HUES6 (cell line): ENCODE measurements around the gene TTC6.

Source experiments
- H3K27ac ChIP-seq: 2 replicates; pipeline ENCODE4 v1.7.0; 2013; ENCODE audit warnings: low read depth, mild to moderate bottlenecking, low read length, inconsistent platforms
- H3K27me3 ChIP-seq: 2 replicates; pipeline ENCODE4 v1.6.1; 2013; ENCODE audit warnings: low read length; ENCODE audit not compliant: control insufficient read depth, insufficient read depth
- H3K36me3 ChIP-seq: 2 replicates; pipeline ENCODE4 v1.6.1; 2013; ENCODE audit warnings: low read length; ENCODE audit not compliant: control insufficient read depth, insufficient read depth
- H3K4me1 ChIP-seq: 2 replicates; pipeline ENCODE4 v1.6.1; 2013; ENCODE audit warnings: low read length; ENCODE audit not compliant: control insufficient read depth, insufficient read depth
- H3K4me3 ChIP-seq: 2 replicates; pipeline ENCODE4 v1.5.1; 2013; ENCODE audit warnings: low read depth, low read length
- H3K9ac ChIP-seq: one replicate; pipeline ENCODE4 v1.6.1; 2013; ENCODE audit warnings: mild to moderate bottlenecking, low read length
- H3K9me3 ChIP-seq: 2 replicates; pipeline ENCODE4 v1.6.1; 2013; ENCODE audit warnings: low read depth, low read length; ENCODE audit not compliant: control insufficient read depth, insufficient read depth

Gene TTC6

GRCh38 chr14:37599507-37600368 lies 4.3 kb downstream of the TTC6 start:
- H3K9ac ChIP-seq, result peak overlapping the region; percentile 9
- no peaks in the 10 kb centered on the region for H3K36me3 ChIP-seq
- H3K4me1 ChIP-seq, result peaks cover 16% of the 10 kb centered on the region
- no peak overlapping the region for H3K27ac ChIP-seq
- H3K4me3 ChIP-seq, result peak overlapping the region; percentile 55
- H3K9me3 ChIP-seq, result no peaks in the 10 kb centered on the region
- peaks cover 100% of the 10 kb centered on the region for H3K27me3 ChIP-seq

- no peaks in the 10 kb centered on the region for H3K9me3 ChIP-seq
- peaks cover 100% of the 10 kb centered on the region for H3K27me3 ChIP-seq
- no peak overlapping the region for H3K4me3 ChIP-seq
- H3K27ac ChIP-seq, result no peak overlapping the region
- no peaks in the 10 kb centered on the region for H3K36me3 ChIP-seq
- H3K9ac ChIP-seq, result no peak overlapping the region
- peaks cover 16% of the 10 kb centered on the region for H3K4me1 ChIP-seq
These were observed 5.7 kb downstream of the TTC6 start for GRCh38 chr14:37600880-37601741.

GRCh38 chr14:37601865-37602264 lies 6.4 kb downstream of the TTC6 start:
- peaks cover 100% of the 10 kb centered on the region for H3K27me3 ChIP-seq

GRCh38 chr14:37602605-37603453 lies 7.4 kb downstream of the TTC6 start:
- H3K9ac ChIP-seq, result no peak overlapping the region
- H3K27me3 ChIP-seq, result peaks cover 100% of the 10 kb centered on the region
- H3K4me1 ChIP-seq, result peaks cover 14% of the 10 kb centered on the region
- no peak overlapping the region for H3K27ac ChIP-seq
- H3K4me3 ChIP-seq, result no peak overlapping the region
- H3K36me3 ChIP-seq, result no peaks in the 10 kb centered on the region
- H3K9me3 ChIP-seq, result no peaks in the 10 kb centered on the region

More at GRCh38 chr14:37601865-37602264, 6.4 kb downstream of the TTC6 start:
- H3K27ac ChIP-seq, result no peak overlapping the region
- H3K36me3 ChIP-seq, result no peaks in the 10 kb centered on the region
- H3K9me3 ChIP-seq, result no peaks in the 10 kb centered on the region
- no peak overlapping the region for H3K4me3 ChIP-seq
- no peak overlapping the region for H3K9ac ChIP-seq
- H3K4me1 ChIP-seq, result peaks cover 16% of the 10 kb centered on the region

GRCh38 chr14:37603688-37604251 lies 8.3 kb downstream of the TTC6 start:
- Histone ChIP-seq H3K9ac (no peak overlapping the region), H3K4me1 (peaks cover 7% of the 10 kb centered on the region), H3K36me3 (no peaks in the 10 kb centered on the region), H3K27me3 (peaks cover 100% of the 10 kb centered on the region), H3K27ac (no peak overlapping the region), H3K4me3 (no peak overlapping the region), H3K9me3 (no peaks in the 10 kb centered on the region)

- H3K36me3 ChIP-seq, result no peaks in the 10 kb centered on the region
- no peak overlapping the region for H3K27ac ChIP-seq
- no peak overlapping the region for H3K9ac ChIP-seq
- peaks cover 100% of the 10 kb centered on the region for H3K27me3 ChIP-seq
- H3K4me3 ChIP-seq, result no peak overlapping the region
- no peaks in the 10 kb centered on the region for H3K4me1 ChIP-seq
- no peaks in the 10 kb centered on the region for H3K9me3 ChIP-seq
These were observed 11.2 kb downstream of the TTC6 start for GRCh38 chr14:37606678-37607077.

GRCh38 chr14:37608649-37609048 lies 13.2 kb downstream of the TTC6 start:
- no peak overlapping the region for H3K27ac ChIP-seq

GRCh38 chr14:37610945-37611523 lies 15.6 kb downstream of the TTC6 start:
- Histone ChIP-seq H3K27me3 (peaks cover 65% of the 10 kb centered on the region), H3K36me3 (no peaks in the 10 kb centered on the region), H3K4me3 (peak overlapping the region; percentile 44; the same call in 1 of the 2 replicates), H3K9ac (no peak overlapping the region), H3K27ac (no peak overlapping the region), H3K9me3 (peaks cover 10% of the 10 kb centered on the region; the same call in 1 of the 2 replicates), H3K4me1 (no peaks in the 10 kb centered on the region)

More at GRCh38 chr14:37608649-37609048, 13.2 kb downstream of the TTC6 start:
- Histone ChIP-seq H3K4me1 (no peaks in the 10 kb centered on the region), H3K27me3 (peaks cover 89% of the 10 kb centered on the region), H3K9ac (no peak overlapping the region), H3K4me3 (no peak overlapping the region), H3K36me3 (no peaks in the 10 kb centered on the region), H3K9me3 (no peaks in the 10 kb centered on the region)

GRCh38 chr14:37615582-37616289 lies 20.3 kb downstream of the TTC6 start:
- no peak overlapping the region for H3K9ac ChIP-seq
- H3K27ac ChIP-seq, result no peak overlapping the region
- H3K9me3 ChIP-seq, result peaks cover 15% of the 10 kb centered on the region; the same call in 1 of the 2 replicates
- H3K4me3 ChIP-seq, result no peak overlapping the region
- H3K36me3 ChIP-seq, result no peaks in the 10 kb centered on the region
- peaks cover 25% of the 10 kb centered on the region for H3K27me3 ChIP-seq
- H3K4me1 ChIP-seq, result no peaks in the 10 kb centered on the region
